ENCODE data around the gene BMI1.
"Not testable (repeated sequence)": the region's sequence is repeated elsewhere in the genome, so short reads cannot be mapped to it uniquely, and the experiment has no call there.

Gene BMI1

GRCh38 chr10:22340329-22341189 lies 19.7 kb downstream of the BMI1 start:
- peak; percentile 73 for DNase-seq

- DNase-seq = no peak
These were observed 20.5 kb downstream of the BMI1 start for GRCh38 chr10:22341190-22341925.

GRCh38 chr10:22341926-22342196 lies 21.0 kb downstream of the BMI1 start:
- no peak for DNase-seq

- DNase-seq = no peak
These were observed 21.5 kb downstream of the BMI1 start for GRCh38 chr10:22342421-22342820.

- DNase-seq = no peak
These were observed 22.8 kb downstream of the BMI1 start for GRCh38 chr10:22343731-22344130.

GRCh38 chr10:22344249-22344648 lies 23.4 kb downstream of the BMI1 start:
- no peak for DNase-seq

- DNase-seq = no peak
These were observed 23.9 kb downstream of the BMI1 start for GRCh38 chr10:22344781-22345300.

GRCh38 chr10:22345301-22346095 lies 24.6 kb downstream of the BMI1 start, which contains the start of gene SPAG6:
Gene SPAG6, plus strand, starts transcription at chr10:22345496. Its CDS starts 116 bp downstream, at chr10:22345612.
- DNase-seq = peak; percentile 53

GRCh38 chr10:22346096-22346661 lies 25.3 kb downstream of the BMI1 start:
- DNase-seq = no peak

- no peak for DNase-seq
These were observed 28.9 kb downstream of the BMI1 start for GRCh38 chr10:22349755-22350154.

GRCh38 chr10:22351131-22351703 lies 30.3 kb downstream of the BMI1 start:
- no peak for DNase-seq

- no peak for DNase-seq
These were observed 35.5 kb downstream of the BMI1 start for GRCh38 chr10:22356324-22356873.

GRCh38 chr10:22357770-22358169 lies 36.9 kb downstream of the BMI1 start:
- DNase-seq = not testable (repeated sequence)

- no peak for DNase-seq
These were observed 42.4 kb downstream of the BMI1 start for GRCh38 chr10:22363305-22363704.

- DNase-seq = no peak
These were observed 43.7 kb downstream of the BMI1 start for GRCh38 chr10:22364407-22365140.

- DNase-seq = no peak
These were observed 44.3 kb downstream of the BMI1 start for GRCh38 chr10:22365233-22365632.

- no peak for DNase-seq
These were observed 44.9 kb downstream of the BMI1 start for GRCh38 chr10:22365644-22366434.

GRCh38 chr10:22366435-22366703 lies 45.5 kb downstream of the BMI1 start:
- no peak for DNase-seq

GRCh38 chr10:22366771-22367170 lies 45.9 kb downstream of the BMI1 start:
- DNase-seq = no peak

GRCh38 chr10:22367471-22367870 lies 46.6 kb downstream of the BMI1 start:
- no peak for DNase-seq

- DNase-seq = no peak
These were observed 47.5 kb downstream of the BMI1 start for GRCh38 chr10:22368402-22368801.
